ENCODE data around the gene FOXN3. TPM values are rescaled to one million over a fixed set of nuclear protein-coding genes. Genes with fewer than 3 reads are reported as not detected.

Gene FOXN3
- total and polyA plus RNA-seq, 10 of the 15 experiments (the other 5 are each of a cell fraction or from before 2014, with no cell fraction given), result 4.5 to 68.9 (median 29.7) TPM

DNA sequence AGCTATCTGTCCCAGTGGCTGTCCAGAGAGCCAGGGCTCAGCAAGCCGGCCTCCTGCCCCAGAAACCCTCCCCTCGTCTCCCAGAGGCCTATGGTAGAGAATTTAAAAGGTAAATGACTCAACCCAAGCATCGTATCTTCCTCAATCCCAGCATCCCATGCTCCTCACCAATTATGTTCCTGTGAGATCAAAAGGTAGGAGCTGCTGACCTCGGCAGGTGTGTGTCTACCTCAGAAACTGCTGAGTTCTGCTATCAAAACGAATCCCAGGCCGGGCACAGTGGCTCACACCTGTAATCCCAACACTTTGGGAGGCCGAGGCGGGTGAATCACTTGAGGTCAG lies 49.3 kb downstream of the FOXN3 start:
- H2AFZ ChIP-seq (ENCODE audit: control insufficient read depth, low read depth, low read length), result no peak overlapping the region
- H3K4me3 ChIP-seq, result no peak overlapping the region
- ChIA-PET CTCF (interaction anchor here (0.9 kb wide), 1 partner anchor 34 kb away, joined by 3 read pairs; no protein-coding TSS in a partner anchor), RAD21 (ENCODE audit: unreplicated experiment) (no interaction called here), SMC1A (ENCODE audit: uncharacterized antibody, unreplicated experiment) (interaction anchor here (1.1 to 3.8 kb wide), 2 partner anchors 15 to 62 kb away, joined by 3 to 23 read pairs; no protein-coding TSS in a partner anchor), POLR2A (no interaction called here)
- H3K79me2 ChIP-seq (ENCODE audit: control insufficient read depth, insufficient read depth, low read length), result peaks cover 75% of the 10 kb centered on the region
- no peak overlapping the region for H3K4me2 ChIP-seq (ENCODE audit: control insufficient read depth, insufficient read depth)
- no peak overlapping the region for H3K9ac ChIP-seq (ENCODE audit: control insufficient read depth, insufficient read depth, low read length)
- in situ Hi-C loops (cut with MboI), result no loop called here
- DNase-seq (ENCODE audit: low read depth, low spot score) (no peak), FAIRE-seq (no peak), ATAC-seq (no peak)
- H4K20me1 ChIP-seq (ENCODE audit: control insufficient read depth, insufficient read depth), result no peaks in the 10 kb centered on the region
- no peaks in the 10 kb centered on the region for H3K27me3 ChIP-seq (replicated peaks in 1 of 2; ENCODE audit: control insufficient read depth in 2 of 2, insufficient read depth in 2 of 2, low read length in 1 of 2)
- H3K36me3 ChIP-seq (ENCODE audit: control insufficient read depth in 2 of 2, insufficient read depth in 2 of 2, low read length in 1 of 2), result peaks cover 0 to 4% of the 10 kb centered on the region in 2 experiments; a peak in 3 of 4 replicates
- TF ChIP-seq, protein P1, sequence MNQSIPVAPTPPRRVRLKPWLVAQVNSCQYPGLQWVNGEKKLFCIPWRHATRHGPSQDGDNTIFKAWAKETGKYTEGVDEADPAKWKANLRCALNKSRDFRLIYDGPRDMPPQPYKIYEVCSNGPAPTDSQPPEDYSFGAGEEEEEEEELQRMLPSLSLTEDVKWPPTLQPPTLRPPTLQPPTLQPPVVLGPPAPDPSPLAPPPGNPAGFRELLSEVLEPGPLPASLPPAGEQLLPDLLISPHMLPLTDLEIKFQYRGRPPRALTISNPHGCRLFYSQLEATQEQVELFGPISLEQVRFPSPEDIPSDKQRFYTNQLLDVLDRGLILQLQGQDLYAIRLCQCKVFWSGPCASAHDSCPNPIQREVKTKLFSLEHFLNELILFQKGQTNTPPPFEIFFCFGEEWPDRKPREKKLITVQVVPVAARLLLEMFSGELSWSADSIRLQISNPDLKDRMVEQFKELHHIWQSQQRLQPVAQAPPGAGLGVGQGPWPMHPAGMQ (IDR thresholded peaks at IDR 0.05; ENCODE audit: borderline replicate concordance), result no peak
- TF ChIP-seq, protein P2, sequence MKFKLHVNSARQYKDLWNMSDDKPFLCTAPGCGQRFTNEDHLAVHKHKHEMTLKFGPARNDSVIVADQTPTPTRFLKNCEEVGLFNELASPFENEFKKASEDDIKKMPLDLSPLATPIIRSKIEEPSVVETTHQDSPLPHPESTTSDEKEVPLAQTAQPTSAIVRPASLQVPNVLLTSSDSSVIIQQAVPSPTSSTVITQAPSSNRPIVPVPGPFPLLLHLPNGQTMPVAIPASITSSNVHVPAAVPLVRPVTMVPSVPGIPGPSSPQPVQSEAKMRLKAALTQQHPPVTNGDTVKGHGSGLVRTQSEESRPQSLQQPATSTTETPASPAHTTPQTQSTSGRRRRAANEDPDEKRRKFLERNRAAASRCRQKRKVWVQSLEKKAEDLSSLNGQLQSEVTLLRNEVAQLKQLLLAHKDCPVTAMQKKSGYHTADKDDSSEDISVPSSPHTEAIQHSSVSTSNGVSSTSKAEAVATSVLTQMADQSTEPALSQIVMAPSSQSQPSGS (IDR thresholded peaks at IDR 0.05; ENCODE audit: low read length), result no peak
- TF ChIP-seq CREB1 (IDR thresholded peaks at IDR 0.05; ENCODE audit: low read depth) (no peak), BCL11A (IDR thresholded peaks at IDR 0.05; ENCODE audit: low read depth, low read length) (no peak), SMC3 (IDR thresholded peaks at IDR 0.05; ENCODE audit: borderline replicate concordance, low read length) (no peak)
- TF ChIP-seq, protein P3, sequence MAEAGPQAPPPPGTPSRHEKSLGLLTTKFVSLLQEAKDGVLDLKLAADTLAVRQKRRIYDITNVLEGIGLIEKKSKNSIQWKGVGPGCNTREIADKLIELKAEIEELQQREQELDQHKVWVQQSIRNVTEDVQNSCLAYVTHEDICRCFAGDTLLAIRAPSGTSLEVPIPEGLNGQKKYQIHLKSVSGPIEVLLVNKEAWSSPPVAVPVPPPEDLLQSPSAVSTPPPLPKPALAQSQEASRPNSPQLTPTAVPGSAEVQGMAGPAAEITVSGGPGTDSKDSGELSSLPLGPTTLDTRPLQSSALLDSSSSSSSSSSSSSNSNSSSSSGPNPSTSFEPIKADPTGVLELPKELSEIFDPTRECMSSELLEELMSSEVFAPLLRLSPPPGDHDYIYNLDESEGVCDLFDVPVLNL (IDR thresholded peaks at IDR 0.05; ENCODE audit: low read depth, low read length), result no peak
- intact Hi-C loops (cut with micrococcal nuclease; ENCODE audit: unreplicated experiment), result loop anchor here (5.0 kb wide), 1 partner anchor 65 kb away; no protein-coding TSS in a partner anchor
- 86% methylated on average over 8 of the region's 8 CpGs for WGBS (ENCODE audit: insufficient coverage, insufficient replicate concordance, low lambda C conversion rate, missing lambda C conversion rate)
- H3K4me1 ChIP-seq (ENCODE audit: control insufficient read depth, insufficient read depth, low read length), result peaks cover 41% of the 10 kb centered on the region
- peaks cover 16% of the 10 kb centered on the region; the same call in 2 of the 3 replicates for H3K9me3 ChIP-seq (replicated peaks; ENCODE audit: control insufficient read depth, insufficient read depth, low read length)
- H3K27ac ChIP-seq (ENCODE audit: control insufficient read depth, insufficient read depth), result no peak overlapping the region
- BruUV-seq (replicated peaks), result no TSS peak
